Stimulated activated naive CD8-positive, alpha-beta T cell treated with anti-CD3 and anti-CD28 coated beads, Interleukin-15, Interleukin-2, amounts not matched to agents 100 ng/mL and 50 ng/mL, for 24 hours (primary cell): ENCODE results near the gene ZNF580.

Source experiments
- H3K27ac Mint-ChIP-seq: one replicate; pipeline ENCODE4 v1.8.0; 2021; ENCODE audit warnings: mild to moderate bottlenecking, mixed read lengths
- H3K27me3 Mint-ChIP-seq: one replicate; pipeline ENCODE4 v1.8.0; 2021; ENCODE audit warnings: mixed read lengths
- H3K36me3 Mint-ChIP-seq: one replicate; pipeline ENCODE4 v1.8.0; 2021; ENCODE audit warnings: low read depth, mixed read lengths
- H3K4me1 Mint-ChIP-seq: one replicate; pipeline ENCODE4 v1.8.0; 2021; ENCODE audit warnings: low read depth, mixed read lengths
- H3K4me3 Mint-ChIP-seq: one replicate; pipeline ENCODE4 v1.8.0; 2021; ENCODE audit warnings: mild to moderate bottlenecking, mixed read lengths
- H3K9me3 Mint-ChIP-seq: one replicate; pipeline ENCODE4 v1.8.0; 2021; ENCODE audit warnings: mixed read lengths

The ZNF580 gene

DNA sequence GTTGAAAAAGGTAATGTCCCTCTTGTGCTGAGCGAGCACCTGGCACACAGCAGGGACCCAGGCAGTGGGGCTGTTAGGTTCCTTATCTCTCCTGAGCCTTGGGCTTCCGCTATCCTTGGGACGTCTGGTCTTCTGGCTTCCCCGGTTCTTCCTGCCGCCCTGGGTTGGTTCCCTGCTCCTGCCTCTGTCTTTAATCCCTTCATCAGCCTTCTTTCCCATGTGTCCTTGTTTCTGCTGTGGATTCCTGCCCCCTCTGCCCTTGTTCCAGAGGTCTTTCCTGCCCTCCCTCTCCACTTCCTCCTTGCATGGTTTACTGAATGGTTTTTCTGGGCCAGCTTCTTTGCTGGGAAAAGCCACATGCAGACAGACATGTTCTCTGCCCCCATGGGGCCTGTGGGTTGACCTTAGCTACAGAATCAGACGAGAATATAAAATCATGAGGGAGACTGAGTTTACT is 36.8 kb downstream of the ZNF580 start:
- Mint-ChIP-seq H3K27ac (peak overlapping the region; percentile 51), H3K36me3 (peaks cover 54% of the 10 kb centered on the region), H3K4me3 (peak overlapping the region; percentile 20), H3K27me3 (no peaks in the 10 kb centered on the region), H3K9me3 (no peaks in the 10 kb centered on the region), H3K4me1 (peaks cover 56% of the 10 kb centered on the region)

DNA sequence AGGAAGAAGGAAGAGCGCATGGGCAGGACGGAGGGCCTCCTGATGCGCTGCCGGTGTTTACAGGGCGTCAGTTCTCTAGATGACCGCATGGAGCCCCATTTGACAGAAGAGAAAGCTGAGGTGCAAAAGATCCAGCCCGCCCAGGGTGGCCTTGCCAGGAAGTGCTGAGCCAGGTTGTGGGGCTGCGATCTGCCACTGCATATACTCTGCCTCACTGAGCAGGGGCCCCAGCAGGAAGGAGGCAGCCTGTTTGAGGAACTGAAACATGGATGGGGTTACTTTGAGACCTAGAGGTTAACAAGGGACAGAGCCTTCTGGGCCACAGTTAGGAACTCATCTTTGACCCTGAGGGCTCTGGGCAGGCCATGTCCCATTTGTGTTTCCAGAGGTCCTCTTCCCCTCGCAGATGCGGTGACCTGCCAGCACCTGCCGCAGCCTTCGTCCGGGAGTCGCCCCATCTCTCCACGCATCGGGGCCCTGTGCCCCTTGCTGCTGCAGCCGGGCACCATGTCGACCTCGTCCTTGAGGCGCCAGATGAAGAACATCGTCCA is 37.4 kb downstream of the ZNF580 start:
- no peaks in the 10 kb centered on the region for H3K27me3 Mint-ChIP-seq
- no peaks in the 10 kb centered on the region for H3K9me3 Mint-ChIP-seq
- H3K36me3 Mint-ChIP-seq: peaks cover 52% of the 10 kb centered on the region
- H3K4me1 Mint-ChIP-seq: peaks cover 55% of the 10 kb centered on the region
- peak overlapping the region; percentile 39 for H3K4me3 Mint-ChIP-seq
- peak overlapping the region; percentile 51 for H3K27ac Mint-ChIP-seq

DNA sequence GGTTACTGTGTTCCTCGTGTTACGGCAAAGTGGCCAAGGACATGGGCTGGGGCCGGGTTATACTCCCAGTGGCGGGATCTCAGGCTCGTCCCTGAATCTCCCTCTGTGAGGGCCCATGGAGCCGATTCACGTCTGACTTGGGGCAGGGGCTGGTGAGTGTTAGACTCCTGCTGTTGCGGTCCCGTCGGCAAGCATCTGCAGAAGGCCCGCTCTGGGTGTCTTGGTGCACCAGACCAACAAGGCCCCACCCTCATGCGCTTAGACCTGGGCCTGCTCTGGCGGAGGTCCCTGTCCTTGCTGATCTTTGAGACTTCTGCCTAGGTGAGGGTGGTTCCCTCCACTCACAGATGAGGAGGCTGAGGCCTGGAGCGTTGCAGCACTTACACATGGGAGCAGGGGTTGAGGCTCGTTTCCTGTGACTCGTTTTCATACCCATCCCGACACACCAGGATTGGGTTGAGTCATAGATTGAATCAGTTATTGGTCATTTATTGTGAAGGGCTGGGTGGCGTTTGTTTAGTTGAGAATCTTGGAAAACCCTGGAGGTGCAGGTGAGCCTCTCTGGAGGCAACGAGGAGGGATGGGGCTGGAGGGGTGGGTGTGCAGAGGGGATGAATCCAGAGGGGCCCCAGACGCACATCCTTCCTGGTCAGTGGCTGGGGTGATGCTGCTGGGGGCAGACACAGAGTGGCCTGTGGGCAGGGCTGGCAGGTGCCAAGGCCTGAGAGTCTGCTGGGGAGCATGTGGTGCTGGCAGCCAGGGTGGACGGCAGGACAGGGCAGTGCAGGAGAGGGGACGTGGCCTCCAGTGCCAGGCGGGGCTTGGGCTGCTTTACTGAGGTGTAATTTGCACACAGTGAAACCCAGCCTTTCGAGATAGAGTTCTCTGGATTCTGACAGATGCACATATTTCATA is 38.8 kb downstream of the ZNF580 start:
- H3K36me3 Mint-ChIP-seq: peaks cover 50% of the 10 kb centered on the region
- H3K4me3 Mint-ChIP-seq: no peak overlapping the region
- H3K27me3 Mint-ChIP-seq: no peaks in the 10 kb centered on the region
- H3K4me1 Mint-ChIP-seq: peaks cover 44% of the 10 kb centered on the region
- H3K27ac Mint-ChIP-seq: peak overlapping the region; percentile 29
- H3K9me3 Mint-ChIP-seq: no peaks in the 10 kb centered on the region

GRCh38 chr19:55680339-55681130 is 39.7 kb downstream of the ZNF580 start:
- H3K4me3 Mint-ChIP-seq: no peak overlapping the region
- H3K4me1 Mint-ChIP-seq: peaks cover 44% of the 10 kb centered on the region
- H3K36me3 Mint-ChIP-seq: peaks cover 55% of the 10 kb centered on the region
- no peak overlapping the region for H3K27ac Mint-ChIP-seq
- no peaks in the 10 kb centered on the region for H3K27me3 Mint-ChIP-seq
- no peaks in the 10 kb centered on the region for H3K9me3 Mint-ChIP-seq

DNA sequence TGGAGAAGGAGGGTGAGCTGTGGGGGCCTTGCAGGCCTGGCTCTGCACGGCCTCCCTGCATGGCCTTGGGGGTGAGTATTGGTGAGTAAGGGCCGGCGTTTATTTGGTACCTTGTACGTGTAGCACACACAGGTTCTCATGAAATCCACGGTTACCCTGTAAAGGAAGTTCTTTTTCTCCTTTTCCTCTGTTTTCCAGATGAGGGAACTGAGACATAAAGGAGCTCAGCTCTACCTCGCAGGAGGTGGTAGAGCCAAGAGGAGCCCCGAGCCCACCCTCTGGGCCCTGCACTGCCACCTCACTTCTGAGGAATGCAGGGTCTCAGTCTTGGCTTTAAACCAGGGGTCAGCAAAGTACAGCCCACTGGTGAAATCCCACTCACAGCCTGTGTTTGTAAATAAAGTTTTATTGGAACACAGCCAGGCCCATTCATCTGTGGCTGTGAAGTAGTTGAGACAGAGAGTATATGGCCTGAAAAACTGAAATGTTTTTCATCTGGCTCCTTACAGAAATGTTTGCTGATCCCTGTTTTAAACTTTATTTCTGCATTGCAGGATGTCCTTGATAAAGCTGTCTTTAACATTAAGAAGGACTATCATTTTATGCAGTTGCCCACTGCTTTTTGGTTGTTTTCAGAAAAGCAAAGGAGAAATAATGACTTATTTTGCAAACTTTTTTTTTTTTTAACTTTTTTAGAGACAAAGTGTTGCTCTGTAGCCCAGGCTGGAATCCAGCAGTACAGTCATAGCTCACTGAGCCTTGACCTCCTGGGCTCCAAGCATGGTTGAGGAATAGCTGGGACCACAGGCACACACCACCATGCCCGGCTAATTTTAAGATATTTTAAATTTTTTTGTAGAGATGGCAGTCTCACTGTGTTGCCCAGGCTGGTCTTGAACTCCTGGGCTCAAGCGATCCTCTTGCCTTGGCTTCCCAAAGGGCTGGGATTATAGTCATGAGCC is 40.6 kb downstream of the ZNF580 start:
- H3K27ac Mint-ChIP-seq: no peak overlapping the region
- no peak overlapping the region for H3K4me3 Mint-ChIP-seq
- H3K36me3 Mint-ChIP-seq: peaks cover 60% of the 10 kb centered on the region
- H3K9me3 Mint-ChIP-seq: no peaks in the 10 kb centered on the region
- no peaks in the 10 kb centered on the region for H3K27me3 Mint-ChIP-seq
- peaks cover 40% of the 10 kb centered on the region for H3K4me1 Mint-ChIP-seq

DNA sequence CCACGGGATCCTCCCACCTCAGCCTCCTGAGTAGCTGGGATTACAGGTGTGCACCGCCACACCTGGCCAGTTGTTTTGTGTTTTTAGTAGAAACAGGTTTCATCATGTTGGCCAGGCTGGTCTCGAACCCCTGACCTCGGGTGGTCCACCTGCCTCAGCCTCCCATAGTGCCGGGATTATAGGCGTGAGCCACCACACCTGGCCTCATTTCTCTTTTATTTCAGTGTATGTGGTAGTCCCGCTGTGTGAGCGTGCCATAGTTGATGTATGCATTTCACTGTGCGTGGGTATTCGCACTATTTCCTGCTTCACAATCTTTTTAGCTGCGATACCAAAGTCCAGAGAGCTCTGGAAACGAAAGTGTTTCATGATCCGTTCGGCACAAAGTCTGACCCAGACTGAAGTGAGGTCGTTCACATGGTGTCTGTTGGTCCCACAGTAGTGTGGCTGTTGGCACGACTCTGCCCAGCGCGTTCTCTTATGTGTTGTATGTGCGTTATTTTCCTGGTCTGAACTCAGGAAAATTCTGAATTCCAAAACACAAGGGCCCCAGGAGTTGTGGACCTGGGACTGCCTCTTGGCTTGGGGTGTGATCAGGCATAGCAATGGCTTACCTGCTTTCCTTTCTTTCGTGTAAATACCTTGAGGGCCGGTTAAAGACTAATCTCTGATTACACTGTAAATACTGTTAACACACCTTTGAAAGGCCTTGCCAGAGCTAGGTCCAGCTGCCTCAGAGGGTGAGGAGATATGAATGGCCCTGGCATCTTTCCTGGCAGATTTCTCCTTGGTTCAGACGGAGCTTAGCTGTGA is 42.9 kb downstream of the ZNF580 start:
- no peaks in the 10 kb centered on the region for H3K27me3 Mint-ChIP-seq
- no peaks in the 10 kb centered on the region for H3K9me3 Mint-ChIP-seq
- no peak overlapping the region for H3K4me3 Mint-ChIP-seq
- H3K27ac Mint-ChIP-seq: no peak overlapping the region
- H3K4me1 Mint-ChIP-seq: peaks cover 19% of the 10 kb centered on the region
- peaks cover 40% of the 10 kb centered on the region for H3K36me3 Mint-ChIP-seq

DNA sequence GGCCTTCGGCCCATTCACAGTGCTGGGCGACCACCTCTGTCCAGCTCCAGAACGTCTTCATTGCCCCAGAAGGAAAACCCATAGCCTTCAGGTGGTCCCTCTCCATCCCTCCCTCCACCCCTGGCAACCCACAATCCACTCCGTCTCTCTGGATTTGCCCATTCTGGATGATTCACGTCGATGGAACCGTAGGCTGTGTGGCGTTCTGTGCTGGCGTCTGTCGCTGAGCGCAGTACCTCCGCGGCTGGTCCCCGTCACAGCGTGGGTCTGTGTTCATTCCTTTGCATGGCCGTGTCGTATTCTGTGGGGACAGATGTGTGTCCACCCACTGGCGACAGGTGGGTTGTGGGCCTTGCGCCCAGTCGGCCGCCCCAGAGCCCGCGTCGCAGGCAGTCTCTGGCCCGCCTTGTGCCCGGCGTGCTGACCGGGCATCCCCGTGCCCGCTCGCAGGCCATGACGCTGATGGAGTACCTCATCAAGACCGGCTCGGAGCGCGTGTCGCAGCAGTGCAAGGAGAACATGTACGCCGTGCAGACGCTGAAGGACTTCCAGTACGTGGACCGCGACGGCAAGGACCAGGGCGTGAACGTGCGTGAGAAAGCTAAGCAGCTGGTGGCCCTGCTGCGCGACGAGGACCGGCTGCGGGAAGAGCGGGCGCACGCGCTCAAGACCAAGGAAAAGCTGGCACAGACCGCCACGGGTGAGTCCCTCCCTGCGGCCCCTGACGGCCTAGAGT is 44.3 kb downstream of the ZNF580 start:
- H3K36me3 Mint-ChIP-seq: peaks cover 30% of the 10 kb centered on the region
- H3K27me3 Mint-ChIP-seq: no peaks in the 10 kb centered on the region
- no peak overlapping the region for H3K4me3 Mint-ChIP-seq
- H3K4me1 Mint-ChIP-seq: peaks cover 5% of the 10 kb centered on the region
- no peak overlapping the region for H3K27ac Mint-ChIP-seq
- no peaks in the 10 kb centered on the region for H3K9me3 Mint-ChIP-seq

GRCh38 chr19:55685776-55686175 is 45.0 kb downstream of the ZNF580 start:
- Mint-ChIP-seq H3K9me3 (no peaks in the 10 kb centered on the region), H3K4me3 (no peak overlapping the region), H3K27me3 (no peaks in the 10 kb centered on the region), H3K27ac (no peak overlapping the region), H3K36me3 (peaks cover 30% of the 10 kb centered on the region), H3K4me1 (no peaks in the 10 kb centered on the region)

GRCh38 chr19:55686311-55687050 is 45.7 kb downstream of the ZNF580 start:
- H3K4me3 Mint-ChIP-seq: no peak overlapping the region
- peaks cover 30% of the 10 kb centered on the region for H3K36me3 Mint-ChIP-seq
- H3K9me3 Mint-ChIP-seq: no peaks in the 10 kb centered on the region
- no peaks in the 10 kb centered on the region for H3K4me1 Mint-ChIP-seq
- no peak overlapping the region for H3K27ac Mint-ChIP-seq
- H3K27me3 Mint-ChIP-seq: no peaks in the 10 kb centered on the region

- Mint-ChIP-seq H3K36me3 (peaks cover 26% of the 10 kb centered on the region), H3K27me3 (no peaks in the 10 kb centered on the region), H3K4me3 (no peak overlapping the region), H3K4me1 (no peaks in the 10 kb centered on the region), H3K27ac (no peak overlapping the region), H3K9me3 (no peaks in the 10 kb centered on the region)
These were observed 46.7 kb downstream of the ZNF580 start for GRCh38 chr19:55687281-55688201.

GRCh38 chr19:55688422-55689218 is 47.8 kb downstream of the ZNF580 start:
- Mint-ChIP-seq H3K9me3 (no peaks in the 10 kb centered on the region), H3K36me3 (peaks cover 29% of the 10 kb centered on the region), H3K27ac (no peak overlapping the region), H3K4me3 (no peak overlapping the region), H3K27me3 (no peaks in the 10 kb centered on the region), H3K4me1 (no peaks in the 10 kb centered on the region)
